GM21381 (cell line): Measurements from ENCODE around the gene MS4A6A.
"Not testable (repeated sequence)": the region's sequence is repeated elsewhere in the genome, so short reads cannot be mapped to it uniquely, and the experiment has no call there.

ENCODE experiments used
- ATAC-seq: cut with Tn5 transposase; IDR thresholded peaks from one replicate; pipeline ENCODE4 v1.9.1; 2021; ENCODE audit warnings: mild to moderate bottlenecking, moderate library complexity; ENCODE audit not compliant: unreplicated experiment

The MS4A6A gene

GRCh38 chr11:60184824-60185511 is 2.1 kb upstream of the MS4A6A start:
- peak; percentile 52 for ATAC-seq

- ATAC-seq, result no peak
These were observed 815 bp upstream of the MS4A6A start for GRCh38 chr11:60183591-60184205.

GRCh38 chr11:60175860-60176275 is 7.0 kb downstream of the MS4A6A start:
- peak; percentile 61 for ATAC-seq

- ATAC-seq, result no peak
These were observed 10.9 kb downstream of the MS4A6A start for GRCh38 chr11:60172011-60172410.

GRCh38 chr11:60170566-60170965 is 12.3 kb downstream of the MS4A6A start:
- ATAC-seq, result no peak

GRCh38 chr11:60169264-60169915 is 13.5 kb downstream of the MS4A6A start:
- no peak for ATAC-seq

GRCh38 chr11:60168306-60168705 is 14.6 kb downstream of the MS4A6A start:
- ATAC-seq, result no peak

- no peak for ATAC-seq
These were observed 16.9 kb downstream of the MS4A6A start for GRCh38 chr11:60165951-60166350.

- no peak for ATAC-seq
These were observed 17.3 kb downstream of the MS4A6A start for GRCh38 chr11:60165538-60165937.

GRCh38 chr11:60164550-60165075 is 18.3 kb downstream of the MS4A6A start:
- no peak for ATAC-seq

GRCh38 chr11:60161766-60162165 is 21.1 kb downstream of the MS4A6A start:
- no peak for ATAC-seq

GRCh38 chr11:60161107-60161506 is 21.8 kb downstream of the MS4A6A start:
- no peak for ATAC-seq

GRCh38 chr11:60159868-60160267 is 23.0 kb downstream of the MS4A6A start:
- ATAC-seq, result no peak

- ATAC-seq, result no peak
These were observed 23.6 kb downstream of the MS4A6A start for GRCh38 chr11:60159284-60159683.

- ATAC-seq, result no peak
These were observed 24.2 kb downstream of the MS4A6A start for GRCh38 chr11:60158636-60159035.

- no peak for ATAC-seq
These were observed 27.0 kb downstream of the MS4A6A start for GRCh38 chr11:60155931-60156330.

- not testable (repeated sequence) for ATAC-seq
These were observed 30.2 kb downstream of the MS4A6A start for GRCh38 chr11:60152727-60153126.

- no peak for ATAC-seq
These were observed 32.6 kb downstream of the MS4A6A start for GRCh38 chr11:60150279-60150678.

GRCh38 chr11:60145677-60146076 is 37.2 kb downstream of the MS4A6A start:
- no peak for ATAC-seq

- ATAC-seq, result no peak
These were observed 39.1 kb downstream of the MS4A6A start for GRCh38 chr11:60143768-60144167.

- ATAC-seq, result no peak
These were observed 49.0 kb downstream of the MS4A6A start for GRCh38 chr11:60133917-60134316.

- no peak for ATAC-seq
These were observed 51.0 kb downstream of the MS4A6A start for GRCh38 chr11:60131912-60132311.
